Measurements from ENCODE around the gene PYGL. TPM values are rescaled to one million over a fixed set of nuclear protein-coding genes. Genes with fewer than 3 reads are reported as not detected.
"Not testable (repeated sequence)": the region's sequence is repeated elsewhere in the genome, so short reads cannot be mapped to it uniquely, and the experiment has no call there.

The PYGL gene
- total and polyA plus RNA-seq, 12 donors: 2.9 to 18.6 (median 5.4) TPM

GRCh38 chr14:50901361-50901760, 42.9 kb downstream of the PYGL start:
- 95 to 96% methylated on average over 3 of the region's 3 CpGs for WGBS, 2 donors
- TF ChIP-seq, protein P1, sequence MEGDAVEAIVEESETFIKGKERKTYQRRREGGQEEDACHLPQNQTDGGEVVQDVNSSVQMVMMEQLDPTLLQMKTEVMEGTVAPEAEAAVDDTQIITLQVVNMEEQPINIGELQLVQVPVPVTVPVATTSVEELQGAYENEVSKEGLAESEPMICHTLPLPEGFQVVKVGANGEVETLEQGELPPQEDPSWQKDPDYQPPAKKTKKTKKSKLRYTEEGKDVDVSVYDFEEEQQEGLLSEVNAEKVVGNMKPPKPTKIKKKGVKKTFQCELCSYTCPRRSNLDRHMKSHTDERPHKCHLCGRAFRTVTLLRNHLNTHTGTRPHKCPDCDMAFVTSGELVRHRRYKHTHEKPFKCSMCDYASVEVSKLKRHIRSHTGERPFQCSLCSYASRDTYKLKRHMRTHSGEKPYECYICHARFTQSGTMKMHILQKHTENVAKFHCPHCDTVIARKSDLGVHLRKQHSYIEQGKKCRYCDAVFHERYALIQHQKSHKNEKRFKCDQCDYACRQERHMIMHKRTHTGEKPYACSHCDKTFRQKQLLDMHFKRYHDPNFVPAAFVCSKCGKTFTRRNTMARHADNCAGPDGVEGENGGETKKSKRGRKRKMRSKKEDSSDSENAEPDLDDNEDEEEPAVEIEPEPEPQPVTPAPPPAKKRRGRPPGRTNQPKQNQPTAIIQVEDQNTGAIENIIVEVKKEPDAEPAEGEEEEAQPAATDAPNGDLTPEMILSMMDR (IDR thresholded peaks at IDR 0.05): no peak
- peaks cover 0 to 54% (median 15%) of the 10 kb centered on the region in 9 donors for H3K36me3 ChIP-seq
- intact Hi-C loops (cut with DNase I): no loop called here
- no peaks in the 10 kb centered on the region for H3K27me3 ChIP-seq
- no peak for ATAC-seq
- no peak overlapping the region for H3K27ac ChIP-seq
- H3K4me1 ChIP-seq: no peaks in the 10 kb centered on the region
- H3K4me3 ChIP-seq: no peak overlapping the region
- no peak for DNase-seq
- peaks cover 0 to 9% (median 0%) of the 10 kb centered on the region in 11 donors for H3K9me3 ChIP-seq

- Histone ChIP-seq H3K27me3 (no peaks in the 10 kb centered on the region), H3K36me3 (peaks cover 0 to 22% (median 0%) of the 10 kb centered on the region in 9 donors), H3K4me1 (no peaks in the 10 kb centered on the region), H3K9me3 (no peaks in the 10 kb centered on the region), H3K4me3 (no peak overlapping the region), H3K27ac (no peak overlapping the region)
- 94 to 98% methylated on average over 6 of the region's 6 CpGs for WGBS, 2 donors
- ATAC-seq (no peak), DNase-seq (no peak)
- intact Hi-C loops (cut with DNase I): no loop called here
- TF ChIP-seq, protein P1 (IDR thresholded peaks at IDR 0.05): no peak
Observed at GRCh38 chr14:50897658-50898175, 46.6 kb downstream of the PYGL start.

DNA sequence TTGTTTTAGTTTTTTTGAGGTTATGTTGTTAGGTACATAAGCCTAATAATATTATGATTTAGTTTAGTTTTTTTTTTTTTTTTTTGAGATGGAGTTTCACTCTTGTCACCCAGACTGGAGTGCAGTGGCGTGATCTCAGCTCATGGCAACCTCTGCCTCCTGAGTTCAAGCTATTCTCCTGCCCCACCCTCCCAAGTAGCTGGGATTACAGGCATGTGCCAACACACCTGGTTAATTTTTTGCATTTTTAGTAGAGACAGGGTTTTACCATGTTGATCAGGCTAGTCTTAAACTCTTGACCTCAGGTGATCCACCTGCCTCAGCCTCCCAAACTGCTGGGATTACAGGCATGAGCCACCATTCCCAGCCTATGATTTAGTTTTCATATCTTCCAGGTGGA, 47.3 kb downstream of the PYGL start:
- H3K27me3 ChIP-seq; H3K4me3 ChIP-seq; DNase-seq; intact Hi-C loops (cut with DNase I); H3K9me3 ChIP-seq; ATAC-seq; H3K4me1 ChIP-seq; H3K27ac ChIP-seq: not testable (repeated sequence)
- H3K36me3 ChIP-seq: peaks cover 0 to 16% (median 0%) of the 10 kb centered on the region in 9 donors
- 100% methylated on average over 1 of the region's 1 CpG for WGBS, 2 donors

- H3K27me3 ChIP-seq; DNase-seq; H3K4me1 ChIP-seq; H3K9me3 ChIP-seq; H3K27ac ChIP-seq; ATAC-seq; intact Hi-C loops (cut with DNase I); H3K4me3 ChIP-seq: not testable (repeated sequence)
- WGBS, 2 donors: 81 to 84% methylated on average over 5 of the region's 7 CpGs
- peaks cover 0 to 16% (median 0%) of the 10 kb centered on the region in 9 donors for H3K36me3 ChIP-seq
Observed at GRCh38 chr14:50896421-50896820, 47.9 kb downstream of the PYGL start.

GRCh38 chr14:50892255-50892654, 52.0 kb downstream of the PYGL start:
- no peaks in the 10 kb centered on the region for H3K4me1 ChIP-seq
- intact Hi-C loops (cut with DNase I): no loop called here
- peaks cover 0 to 5% (median 0%) of the 10 kb centered on the region in 9 donors for H3K36me3 ChIP-seq
- ATAC-seq: no peak
- H3K27ac ChIP-seq: no peak overlapping the region
- 81 to 83% methylated on average over 5 of the region's 5 CpGs for WGBS, 2 donors
- TF ChIP-seq, protein P1 (IDR thresholded peaks at IDR 0.05): no peak
- no peak overlapping the region for H3K4me3 ChIP-seq
- H3K9me3 ChIP-seq: no peaks in the 10 kb centered on the region
- no peak for DNase-seq
- no peaks in the 10 kb centered on the region for H3K27me3 ChIP-seq

Measured in heart right ventricle (tissue), 16 donors.